Fibroblast of mammary gland (primary cell): ENCODE data around the gene GPR142.

Experiments used
- DNase-seq: peaks from one replicate; pipeline ENCODE4 v3.0.0-alpha.2; 2010; ENCODE audit warnings: low read depth
- H3K4me3 ChIP-seq: 2 replicates; pipeline ENCODE4 v1.5.1; 2011; ENCODE audit warnings: low read depth, mild to moderate bottlenecking, low read length, moderate library complexity; ENCODE audit not compliant: control insufficient read depth
- TF ChIP-seq, protein P1 (sequence below): conservative IDR thresholded peaks from 2 replicates; pipeline ENCODE4 v1.5.1; 2011; ENCODE audit warnings: low read depth, low read length, inconsistent platforms; ENCODE audit not compliant: control insufficient read depth, insufficient read depth

The GPR142 gene

DNA sequence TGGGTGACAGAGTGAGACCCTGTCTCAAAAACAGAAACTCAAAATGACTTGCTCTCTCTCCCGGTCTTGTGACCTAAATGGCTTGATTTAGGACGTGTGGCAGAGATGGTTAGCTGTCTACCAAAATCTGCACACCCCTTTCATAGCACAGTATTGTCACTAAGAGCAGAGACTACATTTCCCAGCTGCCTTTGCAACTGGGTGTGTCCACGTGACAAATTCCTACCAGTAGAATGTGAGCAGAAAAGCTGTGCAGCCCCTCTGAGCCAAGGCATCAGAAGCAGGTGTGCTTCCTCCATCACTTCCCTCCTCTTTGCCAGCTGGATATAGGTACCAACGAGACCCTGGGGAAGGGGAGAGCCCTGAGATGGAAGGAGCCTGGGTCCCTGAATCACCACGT lies 25.5 kb downstream of the GPR142 start:
- no peak overlapping the region for H3K4me3 ChIP-seq
- no peak for DNase-seq
- TF ChIP-seq, protein P1, sequence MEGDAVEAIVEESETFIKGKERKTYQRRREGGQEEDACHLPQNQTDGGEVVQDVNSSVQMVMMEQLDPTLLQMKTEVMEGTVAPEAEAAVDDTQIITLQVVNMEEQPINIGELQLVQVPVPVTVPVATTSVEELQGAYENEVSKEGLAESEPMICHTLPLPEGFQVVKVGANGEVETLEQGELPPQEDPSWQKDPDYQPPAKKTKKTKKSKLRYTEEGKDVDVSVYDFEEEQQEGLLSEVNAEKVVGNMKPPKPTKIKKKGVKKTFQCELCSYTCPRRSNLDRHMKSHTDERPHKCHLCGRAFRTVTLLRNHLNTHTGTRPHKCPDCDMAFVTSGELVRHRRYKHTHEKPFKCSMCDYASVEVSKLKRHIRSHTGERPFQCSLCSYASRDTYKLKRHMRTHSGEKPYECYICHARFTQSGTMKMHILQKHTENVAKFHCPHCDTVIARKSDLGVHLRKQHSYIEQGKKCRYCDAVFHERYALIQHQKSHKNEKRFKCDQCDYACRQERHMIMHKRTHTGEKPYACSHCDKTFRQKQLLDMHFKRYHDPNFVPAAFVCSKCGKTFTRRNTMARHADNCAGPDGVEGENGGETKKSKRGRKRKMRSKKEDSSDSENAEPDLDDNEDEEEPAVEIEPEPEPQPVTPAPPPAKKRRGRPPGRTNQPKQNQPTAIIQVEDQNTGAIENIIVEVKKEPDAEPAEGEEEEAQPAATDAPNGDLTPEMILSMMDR, result no peak

DNA sequence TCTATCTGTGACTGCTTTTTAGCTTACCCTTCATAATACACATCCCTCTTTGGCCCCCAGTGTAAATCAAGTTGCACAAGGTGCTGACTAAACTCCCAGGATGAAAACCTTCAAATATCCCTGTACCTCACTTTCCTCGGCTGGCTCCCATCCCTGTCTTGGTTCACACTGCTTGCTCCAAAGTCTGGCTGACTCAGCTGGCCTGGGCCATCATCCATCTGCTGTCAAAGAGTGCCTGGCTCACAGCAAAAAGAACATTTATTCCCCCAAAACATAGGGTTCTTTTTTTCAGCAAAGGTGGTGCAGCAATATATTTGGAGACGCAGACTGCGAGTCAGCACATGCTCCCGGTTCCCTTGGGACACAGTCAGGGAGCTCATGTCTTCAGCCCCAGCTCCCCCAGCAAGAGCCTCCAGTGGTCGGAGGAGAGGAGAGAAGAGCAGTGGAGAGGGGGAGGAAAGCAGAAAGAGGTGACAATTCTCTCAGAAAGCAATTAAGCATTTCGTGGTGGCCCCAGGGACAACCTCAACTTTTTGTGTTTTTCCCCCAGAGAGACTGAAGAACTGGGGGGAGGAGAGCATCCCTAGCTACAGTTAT lies 26.1 kb downstream of the GPR142 start:
- DNase-seq, result peak; percentile 77
- H3K4me3 ChIP-seq, result no peak overlapping the region
- TF ChIP-seq, protein P1, result no peak

DNA sequence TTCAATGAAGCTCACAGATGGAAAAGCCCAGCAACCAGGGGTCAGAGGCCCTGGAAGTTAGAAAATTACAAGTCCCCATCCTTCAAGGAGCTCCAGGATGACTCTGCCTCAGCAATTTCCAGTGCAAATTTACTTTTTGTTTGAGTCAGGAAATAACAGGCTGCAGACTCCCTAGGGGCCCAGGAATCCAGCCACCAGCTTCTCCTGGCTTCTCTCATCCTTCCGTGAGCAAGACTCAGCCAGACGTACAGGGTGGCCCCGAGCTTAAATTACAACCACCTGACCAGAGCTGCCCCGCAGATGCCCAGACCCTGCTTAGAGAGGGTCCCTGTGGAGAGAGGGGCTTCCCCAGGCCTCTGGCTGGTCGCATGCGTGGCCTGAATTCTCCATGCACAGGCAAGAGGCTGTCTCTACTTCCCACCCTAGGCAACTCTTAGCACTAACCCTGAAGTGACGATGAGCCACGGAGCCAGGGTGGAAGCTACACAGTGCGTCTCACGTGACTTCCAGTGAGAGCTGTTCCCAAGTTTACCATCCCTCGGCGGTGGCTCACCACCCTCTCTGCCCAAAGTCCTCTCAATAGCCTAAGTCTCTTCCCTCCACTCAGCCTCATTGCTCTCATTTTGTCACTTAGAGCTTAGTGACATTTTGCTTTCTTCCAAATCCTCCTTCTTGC lies 27.1 kb downstream of the GPR142 start:
- no peak overlapping the region for H3K4me3 ChIP-seq
- DNase-seq, result no peak
- TF ChIP-seq, protein P1, result no peak

DNA sequence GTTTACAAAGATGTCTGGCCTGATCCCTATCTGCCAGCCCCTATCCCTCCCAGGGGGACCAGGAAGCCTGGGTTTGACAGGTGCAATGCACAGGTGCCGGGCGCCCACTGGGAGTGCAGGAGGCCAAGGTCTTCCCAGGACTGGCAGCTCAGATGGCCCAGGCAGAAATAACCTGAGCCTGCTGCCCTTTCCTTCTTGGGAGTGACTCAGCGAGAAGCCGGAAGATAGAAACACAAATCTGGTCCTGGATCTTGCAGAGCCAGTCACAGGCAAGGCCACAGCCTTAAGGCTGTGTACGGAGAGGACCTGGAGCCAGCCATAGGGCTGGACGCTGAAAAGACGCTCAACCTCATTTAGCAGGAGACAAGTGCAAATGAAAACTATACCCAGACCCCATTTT lies 27.7 kb downstream of the GPR142 start:
- H3K4me3 ChIP-seq, result no peak overlapping the region
- TF ChIP-seq, protein P1, result no peak
- DNase-seq, result no peak

DNA sequence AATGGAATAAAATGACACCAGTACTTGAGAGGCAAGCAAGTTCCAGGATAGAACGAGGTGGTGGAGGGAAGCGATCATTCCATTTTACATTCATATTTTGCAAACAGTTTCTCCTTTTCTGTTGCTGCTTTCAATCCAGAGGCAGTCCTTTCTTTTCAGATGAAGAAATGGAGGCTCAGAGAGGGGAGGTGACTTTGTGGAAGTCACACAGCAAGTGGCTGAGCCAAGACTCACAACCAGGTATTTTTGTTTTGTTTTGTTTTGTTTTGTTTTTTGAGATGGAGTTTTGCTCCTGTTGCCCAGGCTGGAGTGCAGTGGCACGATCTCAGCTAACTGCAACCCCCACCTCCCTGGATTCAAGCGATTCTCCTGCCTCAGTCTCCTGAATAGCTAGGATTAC lies 29.3 kb downstream of the GPR142 start:
- H3K4me3 ChIP-seq, result no peak overlapping the region
- no peak for DNase-seq
- TF ChIP-seq, protein P1, result no peak

DNA sequence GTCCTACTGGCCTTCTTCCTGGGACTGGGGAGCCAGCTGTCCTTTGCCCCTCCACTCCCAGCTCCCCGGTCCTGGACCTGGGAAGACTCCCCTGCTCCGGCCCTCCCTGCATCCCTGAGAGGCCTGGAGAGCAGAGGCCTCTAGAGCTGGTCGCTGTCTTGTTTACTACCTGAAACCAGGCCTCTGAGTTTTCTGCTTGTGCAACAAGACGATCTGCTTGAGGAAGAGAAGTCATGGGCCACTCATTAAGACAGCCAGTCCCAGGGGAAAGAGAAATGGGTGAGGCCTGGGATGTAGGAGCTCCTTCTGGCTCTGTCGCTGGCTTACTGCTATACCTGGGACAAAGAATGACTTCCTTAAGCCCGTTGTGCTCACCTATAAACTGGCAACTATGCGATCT lies 34.7 kb downstream of the GPR142 start:
- no peak overlapping the region for H3K4me3 ChIP-seq
- TF ChIP-seq, protein P1, result no peak
- no peak for DNase-seq
